ENCODE data around the gene HABP2.

The HABP2 gene

GRCh38 chr10:113532724-113533123, 20.1 kb upstream of the HABP2 start:
- no peak for TF ChIP-seq CTCF (IDR thresholded peaks at IDR 0.05)

DNA sequence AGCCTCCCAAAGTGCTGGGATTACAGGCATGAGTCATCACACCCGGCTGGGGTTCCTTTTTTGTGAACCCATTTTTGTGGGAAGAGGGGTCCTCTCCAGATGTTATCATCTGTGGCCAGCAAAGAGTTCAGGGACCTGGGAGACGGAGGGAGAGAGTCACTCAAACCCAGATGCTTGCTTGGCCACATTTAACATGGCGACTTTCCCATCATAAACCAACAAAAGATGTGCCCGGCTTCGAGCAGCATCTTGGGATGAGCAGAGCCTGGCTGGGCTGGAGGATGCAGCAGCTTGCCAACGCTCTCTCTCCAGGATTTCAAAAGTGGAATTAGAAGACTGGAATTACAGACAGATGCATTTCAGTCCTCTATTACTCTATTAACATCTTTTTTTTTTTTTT, 19.1 kb upstream of the HABP2 start:
- Histone ChIP-seq H3K27ac (no peak overlapping the region), H3K4me3 (no peak overlapping the region)
- DNase-seq (ENCODE audit: low spot score): no peak
- TF ChIP-seq CTCF (IDR thresholded peaks at IDR 0.05): no peak

More at GRCh38 chr10:113532724-113533123, 20.1 kb upstream of the HABP2 start:
- DNase-seq (ENCODE audit: low spot score): no peak
- no peak overlapping the region for H3K27ac ChIP-seq
- no peak overlapping the region for H3K4me3 ChIP-seq

DNA sequence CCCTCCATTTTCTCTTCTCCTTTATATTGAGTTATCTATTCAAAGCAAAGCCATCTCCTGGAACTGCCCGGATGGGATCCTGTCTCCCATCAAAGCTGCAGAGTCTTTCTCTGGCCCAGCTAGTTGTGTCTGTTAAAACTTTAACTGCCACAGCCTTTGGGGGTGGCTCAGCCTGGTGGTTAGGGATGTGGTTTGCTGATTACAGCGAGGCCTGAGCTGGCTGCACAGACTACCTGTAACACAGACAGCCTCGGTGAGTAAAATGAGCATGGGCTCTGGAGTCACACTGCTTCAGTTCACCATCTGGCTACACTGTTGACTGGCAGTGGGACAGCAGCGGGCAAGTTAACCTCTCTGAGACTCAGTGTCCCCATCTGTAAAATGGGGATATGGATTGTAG, 18.4 kb upstream of the HABP2 start:
- H3K27ac ChIP-seq: no peak overlapping the region
- H3K4me3 ChIP-seq: no peak overlapping the region
- TF ChIP-seq CTCF (IDR thresholded peaks at IDR 0.05): no peak
- no peak for DNase-seq (ENCODE audit: low spot score)

DNA sequence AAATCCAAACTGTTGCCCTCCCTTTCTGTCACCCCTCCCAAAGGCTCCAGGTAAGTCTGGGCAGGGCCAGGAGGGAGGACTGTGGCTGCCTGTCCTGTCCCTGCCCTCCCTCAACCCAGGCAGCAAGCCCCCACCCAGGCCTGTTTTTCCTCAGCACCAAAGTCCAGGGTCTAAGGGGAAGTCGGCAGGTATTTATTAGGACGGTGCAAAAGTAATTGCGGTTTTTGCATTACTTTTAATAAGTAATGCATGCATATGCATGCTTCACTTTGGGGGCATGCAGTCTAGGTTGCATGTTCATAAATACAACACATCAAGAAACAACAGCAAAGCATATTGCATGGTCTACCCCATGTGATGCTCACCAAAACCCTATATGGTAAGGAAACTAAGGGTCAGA, 15.2 kb upstream of the HABP2 start:
- TF ChIP-seq CTCF (IDR thresholded peaks at IDR 0.05): no peak
- no peak for DNase-seq (ENCODE audit: low spot score)

GRCh38 chr10:113538151-113538550, 14.7 kb upstream of the HABP2 start:
- no peak for DNase-seq (ENCODE audit: low spot score)
- no peak for TF ChIP-seq CTCF (IDR thresholded peaks at IDR 0.05)
- no peak overlapping the region for H3K27ac ChIP-seq
- H3K4me3 ChIP-seq: no peak overlapping the region

More for the DNA sequence above, 15.2 kb upstream of the HABP2 start:
- Histone ChIP-seq H3K4me3 (no peak overlapping the region), H3K27ac (no peak overlapping the region)

GRCh38 chr10:113539789-113540188, 13.1 kb upstream of the HABP2 start:
- TF ChIP-seq CTCF (IDR thresholded peaks at IDR 0.05): no peak
- no peak for DNase-seq (ENCODE audit: low spot score)
- H3K27ac ChIP-seq: no peak overlapping the region
- no peak overlapping the region for H3K4me3 ChIP-seq

GRCh38 chr10:113540845-113541548, 11.9 kb upstream of the HABP2 start:
- no peak overlapping the region for H3K4me3 ChIP-seq
- no peak for TF ChIP-seq CTCF (IDR thresholded peaks at IDR 0.05)
- H3K27ac ChIP-seq: no peak overlapping the region
- no peak for DNase-seq (ENCODE audit: low spot score)

Data from coronary artery (tissue), 2 donors.